T-helper 1 cell treated with Interleukin-12 subunit alpha and Interleukin-12 subunit beta and Interleukin-4 antibody, amounts not matched to agents 30 μg/mL and 1 μg/mL, for 36 hours (primary cell): ENCODE measurements around the gene DAO.
A peak's percentile ranks its signal among the peaks of the same experiment; 100 is the strongest.
"Not testable (repeated sequence)": the region's sequence is repeated elsewhere in the genome, so short reads cannot be mapped to it uniquely, and the experiment has no call there.

Experiments used
- H3K27ac Mint-ChIP-seq: one replicate; pipeline ENCODE4 v1.8.0; 2021; ENCODE audit warnings: mild to moderate bottlenecking, mixed read lengths
- H3K27me3 Mint-ChIP-seq: one replicate; pipeline ENCODE4 v1.8.0; 2021; ENCODE audit warnings: low read depth, mixed read lengths
- H3K36me3 Mint-ChIP-seq: one replicate; pipeline ENCODE4 v1.8.0; 2021; ENCODE audit warnings: low read depth, mixed read lengths
- H3K4me1 Mint-ChIP-seq: one replicate; pipeline ENCODE4 v1.8.0; 2021; ENCODE audit warnings: low read depth, mixed read lengths
- H3K4me3 Mint-ChIP-seq: one replicate; pipeline ENCODE4 v1.8.0; 2021; ENCODE audit warnings: mild to moderate bottlenecking, moderate library complexity, mixed read lengths
- H3K9me3 Mint-ChIP-seq: one replicate; pipeline ENCODE4 v1.8.0; 2021; ENCODE audit warnings: mixed read lengths

Gene DAO

GRCh38 chr12:108840605-108841332, 39.1 kb upstream of the DAO start:
- peaks cover 35% of the 10 kb centered on the region for H3K4me1 Mint-ChIP-seq
- H3K4me3 Mint-ChIP-seq: no peak overlapping the region

GRCh38 chr12:108841825-108842224, 38.1 kb upstream of the DAO start:
- not testable (repeated sequence) for H3K27ac Mint-ChIP-seq, H3K27me3 Mint-ChIP-seq, H3K9me3 Mint-ChIP-seq, H3K4me3 Mint-ChIP-seq
- Mint-ChIP-seq H3K4me1 (peaks cover 33% of the 10 kb centered on the region), H3K36me3 (peaks cover 16% of the 10 kb centered on the region)

More at GRCh38 chr12:108840605-108841332, 39.1 kb upstream of the DAO start:
- peaks cover 17% of the 10 kb centered on the region for H3K36me3 Mint-ChIP-seq
- no peaks in the 10 kb centered on the region for H3K27me3 Mint-ChIP-seq
- peak overlapping the region; percentile 36 for H3K27ac Mint-ChIP-seq
- H3K9me3 Mint-ChIP-seq: no peaks in the 10 kb centered on the region

- Mint-ChIP-seq H3K4me3 (no peak overlapping the region), H3K4me1 (peaks cover 31% of the 10 kb centered on the region), H3K36me3 (peaks cover 16% of the 10 kb centered on the region), H3K27me3 (no peaks in the 10 kb centered on the region), H3K27ac (no peak overlapping the region), H3K9me3 (no peaks in the 10 kb centered on the region)
These were observed 37.5 kb upstream of the DAO start for GRCh38 chr12:108842361-108842760.

- peaks cover 25% of the 10 kb centered on the region for H3K4me1 Mint-ChIP-seq
- H3K27ac Mint-ChIP-seq: no peak overlapping the region
- H3K36me3 Mint-ChIP-seq: peaks cover 18% of the 10 kb centered on the region
- H3K27me3 Mint-ChIP-seq: no peaks in the 10 kb centered on the region
- no peaks in the 10 kb centered on the region for H3K9me3 Mint-ChIP-seq
- H3K4me3 Mint-ChIP-seq: no peak overlapping the region
These were observed 36.7 kb upstream of the DAO start for GRCh38 chr12:108843187-108843586.

- Mint-ChIP-seq H3K9me3 (no peaks in the 10 kb centered on the region), H3K36me3 (peaks cover 15% of the 10 kb centered on the region), H3K4me1 (peaks cover 7% of the 10 kb centered on the region), H3K27ac (no peak overlapping the region), H3K27me3 (no peaks in the 10 kb centered on the region), H3K4me3 (no peak overlapping the region)
These were observed 34.2 kb upstream of the DAO start for GRCh38 chr12:108845696-108846095.

GRCh38 chr12:108846290-108846701, 33.6 kb upstream of the DAO start:
- Mint-ChIP-seq H3K4me3 (no peak overlapping the region), H3K4me1 (peaks cover 7% of the 10 kb centered on the region), H3K27me3 (no peaks in the 10 kb centered on the region), H3K36me3 (peaks cover 13% of the 10 kb centered on the region), H3K27ac (no peak overlapping the region), H3K9me3 (no peaks in the 10 kb centered on the region)

GRCh38 chr12:108847705-108848104, 32.2 kb upstream of the DAO start:
- Mint-ChIP-seq H3K27me3 (no peaks in the 10 kb centered on the region), H3K9me3 (no peaks in the 10 kb centered on the region), H3K4me3 (no peak overlapping the region), H3K27ac (no peak overlapping the region), H3K4me1 (peaks cover 10% of the 10 kb centered on the region), H3K36me3 (peaks cover 19% of the 10 kb centered on the region)

GRCh38 chr12:108849660-108850059, 30.2 kb upstream of the DAO start:
- Mint-ChIP-seq H3K36me3 (peaks cover 29% of the 10 kb centered on the region), H3K4me1 (peaks cover 18% of the 10 kb centered on the region), H3K27me3 (no peaks in the 10 kb centered on the region), H3K27ac (peak overlapping the region; percentile 21), H3K4me3 (no peak overlapping the region), H3K9me3 (no peaks in the 10 kb centered on the region)

- Mint-ChIP-seq H3K4me3 (no peak overlapping the region), H3K27ac (no peak overlapping the region), H3K27me3 (no peaks in the 10 kb centered on the region), H3K9me3 (peaks cover 6% of the 10 kb centered on the region), H3K4me1 (peaks cover 20% of the 10 kb centered on the region), H3K36me3 (peaks cover 31% of the 10 kb centered on the region)
These were observed 28.9 kb upstream of the DAO start for GRCh38 chr12:108850854-108851573.

- Mint-ChIP-seq H3K27ac (no peak overlapping the region), H3K4me3 (no peak overlapping the region), H3K27me3 (no peaks in the 10 kb centered on the region), H3K4me1 (peaks cover 27% of the 10 kb centered on the region), H3K36me3 (peaks cover 30% of the 10 kb centered on the region), H3K9me3 (peaks cover 6% of the 10 kb centered on the region)
These were observed 27.1 kb upstream of the DAO start for GRCh38 chr12:108852674-108853309.

- peaks cover 24% of the 10 kb centered on the region for H3K36me3 Mint-ChIP-seq
- no peak overlapping the region for H3K27ac Mint-ChIP-seq
- peaks cover 32% of the 10 kb centered on the region for H3K4me1 Mint-ChIP-seq
- peaks cover 6% of the 10 kb centered on the region for H3K9me3 Mint-ChIP-seq
- no peak overlapping the region for H3K4me3 Mint-ChIP-seq
- H3K27me3 Mint-ChIP-seq: peaks cover 3% of the 10 kb centered on the region
These were observed 26.5 kb upstream of the DAO start for GRCh38 chr12:108853426-108853825.

- peaks cover 5% of the 10 kb centered on the region for H3K27me3 Mint-ChIP-seq
- peaks cover 23% of the 10 kb centered on the region for H3K36me3 Mint-ChIP-seq
- H3K4me3 Mint-ChIP-seq: no peak overlapping the region
- peaks cover 6% of the 10 kb centered on the region for H3K9me3 Mint-ChIP-seq
- no peak overlapping the region for H3K27ac Mint-ChIP-seq
- H3K4me1 Mint-ChIP-seq: peaks cover 35% of the 10 kb centered on the region
These were observed 25.9 kb upstream of the DAO start for GRCh38 chr12:108853981-108854446.

GRCh38 chr12:108854451-108855283, 25.2 kb upstream of the DAO start:
- Mint-ChIP-seq H3K27me3 (peaks cover 8% of the 10 kb centered on the region), H3K4me1 (peaks cover 39% of the 10 kb centered on the region), H3K36me3 (peaks cover 23% of the 10 kb centered on the region), H3K9me3 (peaks cover 6% of the 10 kb centered on the region), H3K4me3 (peak overlapping the region; percentile 31), H3K27ac (no peak overlapping the region)
